CD14-positive monocyte (primary cell): ENCODE data around the gene SRCAP. TPM values are rescaled to one million over a fixed set of nuclear protein-coding genes. Genes with fewer than 3 reads are reported as not detected.

Experiments used
- DNase-seq, 3 donors: peaks; one replicate each; pipeline ENCODE4 v3.0.0-alpha.2; 2011 to 2022
- H2AFZ ChIP-seq: 2 replicates; pipeline ENCODE4 v1.6.0; 2012; ENCODE audit warnings: mild to moderate bottlenecking, low read depth, low read length, inconsistent platforms; ENCODE audit not compliant: insufficient read depth, poor library complexity, severe bottlenecking
- H3K27ac ChIP-seq, 2 donors: 1 replicate in 1 of 2; 2 replicates in 1 of 2; pipeline ENCODE4 v1.5.1; 2012 to 2013; ENCODE audit warnings: low read length in 2 of 2, control low read depth in 1 of 2, inconsistent platforms in 1 of 2, low read depth in 1 of 2, mild to moderate bottlenecking in 1 of 2
- H3K27me3 ChIP-seq, 2 donors: one replicate each; pipeline versions ENCODE4 v1.6.0 to v1.6.1; 2011 to 2013; ENCODE audit warnings: low read length in 2 of 2; ENCODE audit not compliant: control insufficient read depth in 2 of 2, insufficient read depth in 2 of 2
- H3K36me3 ChIP-seq, 2 donors: replicated peaks in 1 of 2; 1 replicate in 1 of 2; 2 replicates in 1 of 2; pipeline versions ENCODE4 v1.5.1 to v1.6.1; 2012 to 2013; ENCODE audit warnings: low read length in 2 of 2, control low read depth in 1 of 2, inconsistent platforms in 1 of 2, mild to moderate bottlenecking in 1 of 2; ENCODE audit not compliant: insufficient read depth in 2 of 2, control insufficient read depth in 1 of 2
- H3K4me1 ChIP-seq, 2 donors: 1 replicate in 1 of 2; 2 replicates in 1 of 2; pipeline versions ENCODE4 v1.5.1 to v1.6.1; 2012 to 2013; ENCODE audit warnings: low read length in 2 of 2, control low read depth in 1 of 2, inconsistent platforms in 1 of 2, mild to moderate bottlenecking in 1 of 2, moderate library complexity in 1 of 2; ENCODE audit not compliant: insufficient read depth in 2 of 2, control insufficient read depth in 1 of 2
- H3K4me2 ChIP-seq: replicated peaks from 2 replicates; pipeline ENCODE3; 2012; ENCODE audit warnings: low read length, moderate library complexity, mild to moderate bottlenecking; ENCODE audit not compliant: poor library complexity, severe bottlenecking; ENCODE audit errors: extremely low read depth
- H3K4me3 ChIP-seq, 3 experiments: fragments of 200-600 bp in 1 of 3; sonication (generic) in 1 of 3; replicated peaks in 1 of 3; 1 replicate in 2 of 3; 2 replicates in 1 of 3; pipeline ENCODE4 v1.5.1; 2011 to 2013; ENCODE audit warnings: low read length in 3 of 3, mild to moderate bottlenecking in 3 of 3, control low read depth in 2 of 3, low read depth in 2 of 3, inconsistent platforms in 1 of 3, moderate library complexity in 1 of 3
- H3K79me2 ChIP-seq: 2 replicates; pipeline ENCODE4 v1.6.0; 2012; ENCODE audit warnings: mild to moderate bottlenecking, control low read depth, inconsistent platforms, low read length, moderate library complexity; ENCODE audit not compliant: insufficient read depth
- H3K9ac ChIP-seq: 2 replicates; pipeline ENCODE4 v1.6.0; 2017; ENCODE audit warnings: low read length, mild to moderate bottlenecking; ENCODE audit not compliant: insufficient read depth, poor library complexity, severe bottlenecking
- H3K9me3 ChIP-seq, 2 donors: replicated peaks in 1 of 2; 1 replicate in 1 of 2; 2 replicates in 1 of 2; pipeline versions ENCODE4 v1.5.1 to v1.6.1; 2012 to 2013; ENCODE audit warnings: low read length in 2 of 2, control low read depth in 1 of 2; ENCODE audit not compliant: control insufficient read depth in 1 of 2, insufficient read depth in 1 of 2
- H4K20me1 ChIP-seq: 2 replicates; pipeline ENCODE4 v1.6.0; 2012; ENCODE audit warnings: mild to moderate bottlenecking, low read length, control low read depth, moderate library complexity; ENCODE audit not compliant: insufficient read depth
- H3K27ac Mint-ChIP-seq, 7 donors: one replicate each; pipeline ENCODE4 v1.8.0; 2020; ENCODE audit warnings: mild to moderate bottlenecking in 7 of 7, mixed read lengths in 7 of 7, moderate library complexity in 6 of 7, inconsistent platforms in 2 of 7
- H3K27me3 Mint-ChIP-seq, 3 donors: one replicate each; pipeline ENCODE4 v1.8.0; 2021 to 2022; ENCODE audit warnings: low read depth in 3 of 3, mild to moderate bottlenecking in 3 of 3, mixed read lengths in 3 of 3, moderate library complexity in 3 of 3, inconsistent platforms in 1 of 3
- H3K36me3 Mint-ChIP-seq, 2 donors: one replicate each; pipeline ENCODE4 v1.8.0; 2020; ENCODE audit warnings: mixed read lengths in 2 of 2, inconsistent platforms in 1 of 2, mild to moderate bottlenecking in 1 of 2
- H3K4me1 Mint-ChIP-seq: one replicate; pipeline ENCODE4 v1.8.0; 2020; ENCODE audit warnings: mild to moderate bottlenecking, mixed read lengths
- H3K4me3 Mint-ChIP-seq, 2 donors: one replicate each; pipeline ENCODE4 v1.8.0; 2020; ENCODE audit warnings: mild to moderate bottlenecking in 2 of 2, mixed read lengths in 2 of 2, moderate library complexity in 1 of 2
- H3K9me3 Mint-ChIP-seq, 7 donors: one replicate each; pipeline ENCODE4 v1.8.0; 2020 to 2022; ENCODE audit warnings: mixed read lengths in 7 of 7, mild to moderate bottlenecking in 6 of 7, moderate library complexity in 6 of 7, inconsistent platforms in 2 of 7
- WGBS: methylation state at CpG from one replicate; pipeline ENCODE4 v1.1.5; 2013; ENCODE audit warnings: missing lambda C conversion rate; ENCODE audit not compliant: insufficient coverage; 5-methylcytosine and 5-hydroxymethylcytosine counted together
- intact Hi-C, 2 donors: fragments of 100-400 bp; cut with micrococcal nuclease; formaldehyde crosslinking; loops; one replicate each; pipeline versions ENCODE4 v1.15.0 to v1.15.1; 2023
- polyA minus RNA-seq: library from RNA; depleted of rRNA, polyadenylated mRNA; stranded (reverse); fragments of >200 nt; gene quantifications from 2 replicates; pipeline ENCODE4 v1.2.3, GENCODE V29; 2012
- polyA plus RNA-seq, 3 donors: library from polyadenylated mRNA; depleted of rRNA in 1 of 3; unstranded in 2 of 3; stranded (reverse) in 1 of 3; fragments of 300-500 nt in 2 of 3; fragments of >200 nt in 1 of 3; fragmentation: Illumina TruSeq in 2 of 3; gene quantifications; 1 replicate in 2 of 3; 2 replicates in 1 of 3; pipeline ENCODE4 v1.2.3, GENCODE V29; 2012 to 2021
- total RNA-seq, 12 experiments: library from RNA in 1 of 12; stranded (reverse) in 1 of 12; fragments of 120-200 nt in 1 of 12; gene quantifications; one replicate each; pipeline ENCODE4 v1.2.4 and lab custom pipeline; 2013 to 2026; ENCODE audit warnings: mixed read lengths in 6 of 12, inconsistent platforms in 1 of 12
- TF ChIP-seq, protein P1 (sequence below): fragments of 200-600 bp; IDR thresholded peaks from one replicate; pipeline ENCODE4 v1.8.0; 2022; ENCODE audit warnings: antibody characterized with exemption, mild to moderate bottlenecking

Gene SRCAP
- total RNA-seq (2013), result 9.0 TPM
- 10 to 100 TPM in 1 of 3 donors, 1 to 10 TPM in 2; 3.0 to 16.0 (median 6.3) TPM for polyA plus RNA-seq
- 17.9 and 33.0 TPM in 2 replicates for polyA minus RNA-seq
- total RNA-seq (lab: John Stamatoyannopoulos, UW), result 8.0 to 39.5 (median 13.1) reads per million in 11 experiments

- H3K27ac Mint-ChIP-seq, result peak within 1 kb of the TSS; percentile 99 to 100 (median 100)
- H3K4me3 ChIP-seq, result peak within 1 kb of the TSS; percentile 91 to 98 (median 94)
- peaks cover 42% of the 10 kb centered on the region for H4K20me1 ChIP-seq
- H3K27ac ChIP-seq, result peak within 1 kb of the TSS; percentile 96 to 97
- H3K79me2 ChIP-seq, result peaks cover 46% of the 10 kb centered on the region
- DNase-seq, result peak; percentile 81 to 85 (median 83)
- H3K27me3 ChIP-seq, result no peaks in the 10 kb centered on the region
- peaks cover 0 to 2% (median 0%) of the 10 kb centered on the region in 7 donors for H3K9me3 Mint-ChIP-seq
- peak within 1 kb of the TSS; percentile 89 for H3K4me2 ChIP-seq
- H3K9ac ChIP-seq, result peak within 1 kb of the TSS; percentile 99
- H2AFZ ChIP-seq, result peak within 1 kb of the TSS; percentile 97
- peaks cover 35 to 38% of the 10 kb centered on the region in 2 donors for H3K36me3 ChIP-seq
- H3K4me1 Mint-ChIP-seq, result peaks cover 32% of the 10 kb centered on the region
- WGBS, result under 1% methylated on average over 44 of the region's 57 CpGs
- peaks cover 18 to 34% of the 10 kb centered on the region in 2 donors for H3K4me1 ChIP-seq
- H3K4me3 Mint-ChIP-seq, result peak within 1 kb of the TSS; percentile 92 to 99
- intact Hi-C loops, result loop anchor here (1.0 to 5.0 kb wide), 4 partner anchors 40 to 223 kb away; partner anchors contain the start of genes FBRS (in 2 of the 2), FBXL19 (in 1 of the 2) and PRR14 (in 1 of the 2)
- H3K27me3 Mint-ChIP-seq, result no peaks in the 10 kb centered on the region
- peaks cover 27 to 38% of the 10 kb centered on the region in 2 donors for H3K36me3 Mint-ChIP-seq
- TF ChIP-seq, protein P1, sequence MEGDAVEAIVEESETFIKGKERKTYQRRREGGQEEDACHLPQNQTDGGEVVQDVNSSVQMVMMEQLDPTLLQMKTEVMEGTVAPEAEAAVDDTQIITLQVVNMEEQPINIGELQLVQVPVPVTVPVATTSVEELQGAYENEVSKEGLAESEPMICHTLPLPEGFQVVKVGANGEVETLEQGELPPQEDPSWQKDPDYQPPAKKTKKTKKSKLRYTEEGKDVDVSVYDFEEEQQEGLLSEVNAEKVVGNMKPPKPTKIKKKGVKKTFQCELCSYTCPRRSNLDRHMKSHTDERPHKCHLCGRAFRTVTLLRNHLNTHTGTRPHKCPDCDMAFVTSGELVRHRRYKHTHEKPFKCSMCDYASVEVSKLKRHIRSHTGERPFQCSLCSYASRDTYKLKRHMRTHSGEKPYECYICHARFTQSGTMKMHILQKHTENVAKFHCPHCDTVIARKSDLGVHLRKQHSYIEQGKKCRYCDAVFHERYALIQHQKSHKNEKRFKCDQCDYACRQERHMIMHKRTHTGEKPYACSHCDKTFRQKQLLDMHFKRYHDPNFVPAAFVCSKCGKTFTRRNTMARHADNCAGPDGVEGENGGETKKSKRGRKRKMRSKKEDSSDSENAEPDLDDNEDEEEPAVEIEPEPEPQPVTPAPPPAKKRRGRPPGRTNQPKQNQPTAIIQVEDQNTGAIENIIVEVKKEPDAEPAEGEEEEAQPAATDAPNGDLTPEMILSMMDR, result no peak
- H3K9me3 ChIP-seq, result no peaks in the 10 kb centered on the region
Measured at GRCh38 chr16:30698816-30699614, at the start of gene SRCAP. Gene SRCAP (plus strand): TSS chr16:30699171. CDS start chr16:30700825, 1,654 bp downstream.

DNA sequence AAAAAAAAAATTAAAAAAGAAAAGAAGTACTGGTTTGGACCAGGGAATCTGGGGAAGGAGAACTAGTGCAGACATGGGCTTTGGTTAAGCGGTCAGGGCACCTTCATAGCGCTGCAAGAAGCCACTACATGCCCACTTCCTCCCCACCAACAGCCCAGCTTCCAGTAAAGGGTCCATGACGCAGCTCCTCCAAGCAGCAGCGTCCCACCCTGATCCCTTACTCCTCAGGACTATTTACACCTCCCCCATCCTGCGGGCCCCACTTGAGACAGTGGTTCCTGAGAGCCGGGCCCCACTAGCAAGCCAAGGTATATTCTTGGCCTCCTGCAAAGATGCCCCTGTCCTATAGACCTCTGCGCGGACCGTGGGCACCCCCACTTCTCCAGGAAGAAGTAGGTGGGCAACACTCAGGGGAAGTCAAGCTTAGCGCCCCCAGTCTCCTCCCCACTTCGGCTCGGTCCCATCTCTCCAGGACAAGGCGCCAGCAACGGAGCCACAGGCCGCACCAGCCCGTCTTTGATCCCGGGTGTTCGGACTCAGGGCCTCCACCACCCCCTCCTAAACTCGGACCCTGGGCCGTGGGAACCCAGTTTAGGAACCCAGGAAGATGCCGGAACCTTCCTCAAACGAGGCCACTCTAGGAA is 49.1 kb upstream of the SRCAP start:
- H2AFZ ChIP-seq, result peak overlapping the region; percentile 99
- peaks cover 24 to 29% of the 10 kb centered on the region in 2 donors for H3K36me3 ChIP-seq
- peaks cover 0 to 3% (median 1%) of the 10 kb centered on the region in 3 donors for H3K27me3 Mint-ChIP-seq
- peaks cover 26% of the 10 kb centered on the region for H3K79me2 ChIP-seq
- peak overlapping the region; percentile 49 to 90 (median 76) for H3K4me3 ChIP-seq
- H3K4me1 Mint-ChIP-seq, result peaks cover 28% of the 10 kb centered on the region
- peak overlapping the region; percentile 93 to 96 for H3K4me3 Mint-ChIP-seq
- no peaks in the 10 kb centered on the region for H3K9me3 ChIP-seq
- peaks cover 0 to 2% (median 0%) of the 10 kb centered on the region in 7 donors for H3K9me3 Mint-ChIP-seq
- TF ChIP-seq, protein P1, result no peak
- H4K20me1 ChIP-seq, result peaks cover 17% of the 10 kb centered on the region
- H3K4me1 ChIP-seq, result peaks cover 21 to 23% of the 10 kb centered on the region in 2 donors
- H3K27ac Mint-ChIP-seq, result peak overlapping the region; percentile 95 to 99 (median 98)
- peak in 2 of 3 donors; percentile 11 to 45 for DNase-seq
- H3K9ac ChIP-seq, result peak overlapping the region; percentile 90
- intact Hi-C loops, result loop anchor here (2.0 to 10.0 kb wide), 3 partner anchors 49 to 275 kb away; partner anchors contain the start of genes FBXL19 (in 1 of the 2), MYL11 (in 1 of the 2), SRCAP (in 1 of the 2) and TBC1D10B (in 1 of the 2)
- peaks cover 24 to 28% of the 10 kb centered on the region in 2 donors for H3K36me3 Mint-ChIP-seq
- 9% methylated on average over 15 of the region's 22 CpGs for WGBS
- no peaks in the 10 kb centered on the region for H3K27me3 ChIP-seq
- H3K4me2 ChIP-seq, result peak overlapping the region; percentile 79
- peak overlapping the region; percentile 97 for H3K27ac ChIP-seq
